ENCODE data around the gene NSD2.
"Not testable (repeated sequence)": the region's sequence is repeated elsewhere in the genome, so short reads cannot be mapped to it uniquely, and the experiment has no call there.

Gene NSD2

DNA sequence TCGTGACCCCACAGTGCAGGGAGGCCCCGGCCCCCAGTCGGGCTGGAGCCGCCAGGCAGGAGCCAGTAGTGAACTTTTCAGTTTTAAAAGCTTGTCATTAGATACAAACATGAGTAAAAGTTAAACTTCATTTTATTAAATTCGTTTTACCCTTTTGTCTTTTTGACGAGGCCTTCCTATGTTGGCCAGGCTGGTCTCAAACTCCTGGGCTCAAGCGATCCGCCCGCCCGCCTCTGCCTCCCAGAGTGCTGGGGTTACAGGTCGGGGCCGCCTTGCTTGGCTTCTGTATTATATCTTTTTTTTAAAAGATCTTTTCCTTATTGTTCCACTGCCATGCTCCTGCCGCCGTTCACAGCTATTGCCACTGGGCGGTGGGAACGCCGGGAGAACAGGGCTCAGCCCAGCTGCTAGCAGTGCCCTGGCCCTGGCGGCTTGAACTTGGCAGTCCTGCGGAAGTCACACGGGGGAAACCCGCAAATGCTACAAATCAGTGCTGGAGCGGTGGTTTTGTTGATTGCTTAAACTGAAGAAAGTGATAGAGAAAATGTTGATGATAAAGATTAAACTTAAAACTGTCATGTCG is 138.5 kb downstream of the NSD2 start:
- peak; percentile 55 for DNase-seq

DNA sequence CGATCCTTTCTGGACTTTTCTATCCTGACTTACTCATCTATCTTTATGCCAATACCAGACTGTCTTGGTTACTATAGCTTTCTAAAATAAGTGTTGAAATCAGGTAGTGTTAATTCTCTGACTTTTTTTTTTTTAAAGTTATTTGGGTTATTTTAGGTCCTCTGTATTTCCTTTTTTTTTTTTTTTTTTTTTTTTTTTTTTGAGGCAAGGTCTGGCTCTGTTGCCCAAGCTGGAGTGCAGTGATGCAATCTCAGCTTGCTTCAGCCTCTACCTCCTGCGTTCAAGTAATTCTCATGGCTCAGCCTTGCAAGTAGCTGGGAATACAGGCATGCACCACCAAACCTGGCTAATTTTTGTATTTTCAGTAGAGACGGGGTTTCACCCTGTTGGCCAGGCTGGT is 140.4 kb downstream of the NSD2 start:
- peak; percentile 27 for DNase-seq

DNA sequence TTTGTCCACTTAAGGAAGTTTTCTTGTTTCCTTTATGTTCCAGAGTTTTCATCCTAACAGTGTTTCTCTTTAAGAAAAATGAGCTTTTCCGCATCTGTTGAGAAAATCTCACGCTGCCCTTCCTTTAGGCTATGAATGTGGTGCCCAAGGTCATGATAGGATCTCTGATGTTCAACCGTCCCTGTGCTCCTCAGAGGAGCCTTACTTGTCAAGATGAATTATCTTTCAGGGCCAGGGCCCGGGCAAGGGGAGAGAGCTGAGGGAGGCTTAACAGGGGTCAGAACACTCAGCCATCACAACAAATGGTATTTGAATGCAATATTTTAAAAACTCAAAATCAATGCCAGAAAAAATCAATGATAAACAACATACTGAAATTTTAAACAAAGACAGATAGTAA is 143.8 kb downstream of the NSD2 start:
- no peak for DNase-seq

DNA sequence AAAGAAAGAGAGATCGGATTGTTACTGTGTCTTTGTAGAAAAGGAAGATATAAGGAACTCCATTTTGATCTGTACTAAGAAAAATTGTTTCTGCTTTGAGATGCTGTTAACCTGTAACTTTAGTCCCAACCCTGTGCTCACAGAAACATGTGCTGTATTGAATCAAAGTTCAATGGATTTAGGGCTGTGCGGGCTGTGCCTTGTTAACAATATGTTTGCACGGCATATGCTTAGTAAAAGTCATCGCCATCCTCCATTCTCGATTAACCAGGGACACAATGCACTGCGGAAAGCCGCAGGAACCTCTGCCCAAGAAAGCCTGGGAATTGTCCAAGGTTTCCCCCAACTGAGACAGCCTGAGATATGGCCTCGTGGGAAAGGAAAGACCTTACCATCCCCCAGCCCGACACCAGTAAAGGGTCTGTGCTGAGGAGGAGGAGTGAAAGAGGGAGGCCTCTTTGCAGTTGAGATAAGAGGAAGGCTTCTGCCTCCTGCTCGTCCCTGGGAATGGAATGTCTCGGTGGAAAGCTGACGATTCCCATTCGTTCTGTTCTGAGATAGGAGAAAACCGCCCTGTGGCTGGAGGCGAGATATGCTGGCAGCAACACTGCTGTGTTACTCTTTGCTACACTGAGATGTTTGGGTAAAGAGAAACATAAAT is 150.3 kb downstream of the NSD2 start:
- DNase-seq: not testable (repeated sequence)

DNA sequence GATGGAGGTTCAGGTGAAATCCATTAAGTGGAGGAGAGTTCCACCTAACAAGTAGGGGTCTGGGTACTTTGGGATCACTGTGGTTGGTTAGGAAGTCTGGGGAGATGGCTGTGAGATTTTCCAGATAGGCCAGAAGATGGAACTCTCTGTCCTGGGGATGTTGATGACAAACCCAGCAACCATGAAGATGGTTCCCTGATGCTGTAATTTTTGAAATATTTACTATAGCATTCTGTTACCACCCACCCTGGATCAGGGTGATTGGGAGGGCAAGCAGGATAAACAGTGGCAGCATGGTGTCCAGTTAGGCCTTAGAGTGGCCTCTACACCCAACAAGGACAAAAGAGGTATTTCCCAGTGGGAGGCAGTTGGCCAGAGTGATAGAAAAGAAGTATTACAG is 153.5 kb downstream of the NSD2 start:
- DNase-seq: no peak

DNA sequence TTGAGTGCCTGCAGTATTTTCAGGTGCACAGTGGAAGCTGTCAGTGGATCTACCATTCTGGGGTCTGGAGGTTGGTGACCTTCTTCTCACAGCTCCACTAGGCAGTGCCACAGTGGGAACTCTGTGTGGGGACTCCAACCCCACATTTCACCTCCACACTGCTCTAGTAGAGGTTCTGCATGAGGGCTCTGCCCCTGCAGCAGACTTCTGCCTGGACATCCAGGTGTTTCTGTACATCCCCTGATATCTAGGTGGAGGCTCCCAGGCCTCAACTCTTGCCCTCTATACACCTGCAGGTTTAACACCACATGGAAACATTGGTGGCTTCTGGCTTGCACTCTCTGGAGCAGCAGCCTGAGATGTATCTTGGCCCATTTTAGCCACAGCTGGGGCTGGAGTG is 154.6 kb downstream of the NSD2 start:
- DNase-seq: no peak

DNA sequence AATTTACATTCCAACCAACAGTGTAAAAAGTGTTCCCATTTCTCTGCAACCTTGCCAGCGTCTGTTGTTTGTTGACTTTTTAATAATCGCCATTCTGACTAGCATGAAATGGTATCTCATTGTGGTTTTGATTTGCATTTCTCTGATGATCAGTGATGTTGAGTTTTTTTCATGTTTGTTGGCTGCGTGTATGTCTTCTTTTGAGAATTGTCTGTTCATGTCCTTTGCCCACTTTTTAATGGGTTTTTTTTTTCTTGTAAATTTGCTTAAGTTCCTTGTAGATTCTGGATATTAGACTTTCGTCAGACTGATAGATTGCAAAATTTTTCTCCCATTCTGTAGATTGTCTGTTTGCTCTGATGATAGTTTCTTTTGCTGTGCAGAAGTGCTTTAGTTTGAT is 155.9 kb downstream of the NSD2 start:
- DNase-seq: not testable (repeated sequence)

DNA sequence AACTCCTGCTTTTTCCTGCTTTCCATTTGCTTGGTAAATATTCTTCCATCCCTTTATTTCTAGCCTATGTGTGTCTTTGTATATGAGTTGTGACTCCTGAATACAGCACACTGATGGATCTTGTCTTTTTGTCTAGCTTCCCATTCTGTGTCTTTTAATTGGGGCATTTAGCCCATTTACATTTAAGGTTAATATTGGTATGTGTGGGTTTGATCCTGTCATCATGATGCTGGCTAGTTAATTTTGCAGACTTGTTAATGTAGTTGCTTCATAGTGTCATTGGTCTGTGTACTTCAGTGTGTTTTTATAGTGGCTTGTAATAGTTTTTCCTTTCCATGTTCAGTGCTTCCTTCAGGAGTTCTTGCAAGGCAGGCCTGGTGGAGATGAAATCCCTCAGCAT is 160.0 kb downstream of the NSD2 start:
- not testable (repeated sequence) for DNase-seq
